OCI-LY7 (cell line): ENCODE measurements around the gene RBBP8NL. TPM values are rescaled to one million over a fixed set of nuclear protein-coding genes. Genes with fewer than 3 reads are reported as not detected.

Experiments
- BruUV-seq: library from RNA; stranded (reverse); fragments of 400-500 nt; replicated peaks from 2 replicates; lab custom pipeline; 2021; lab: Mats Ljungman, UMichigan
- CTCF ChIA-PET: fragments of 300-600 bp; sonication (Branson Sonifier 250); formaldehyde crosslinking; loops from one replicate; lab custom pipeline; 2022; ENCODE audit warnings: antibody characterized with exemption; ENCODE audit not compliant: unreplicated experiment; lab: Charles Lee
- POLR2A ChIA-PET: fragments of 300-600 bp; sonication (Branson Sonifier 250); formaldehyde crosslinking; loops from one replicate; lab custom pipeline; 2022; ENCODE audit warnings: antibody characterized with exemption; lab: Charles Lee
- DNase-seq: peaks from one replicate; pipeline ENCODE4 v3.0.0-alpha.2; 2015; ENCODE audit warnings: low spot score
- H2AFZ ChIP-seq: fragments of 200-600 bp; sonication (generic), shearing (Covaris generic); 2 replicates; pipeline ENCODE4 v1.6.1; 2014; ENCODE audit warnings: mild to moderate bottlenecking, antibody characterized with exemption, low read length, moderate library complexity
- H3K27ac ChIP-seq: fragments of 200-600 bp; sonication (generic); 2 replicates; pipeline ENCODE4 v1.5.1; 2014; ENCODE audit warnings: mixed run types, low read depth, mild to moderate bottlenecking, moderate library complexity, low read length, inconsistent platforms; ENCODE audit not compliant: poor library complexity, severe bottlenecking
- H3K36me3 ChIP-seq: fragments of 200-600 bp; sonication (generic); 2 replicates; pipeline ENCODE4 v1.6.1; 2014; ENCODE audit warnings: mild to moderate bottlenecking, antibody characterized with exemption, low read length, moderate library complexity, mixed read lengths; ENCODE audit not compliant: insufficient read depth
- H3K4me1 ChIP-seq: fragments of 200-600 bp; sonication (generic); 2 replicates; pipeline ENCODE4 v1.5.1; 2014; ENCODE audit warnings: mild to moderate bottlenecking, low read length; ENCODE audit not compliant: insufficient read depth, poor library complexity, severe bottlenecking
- H3K4me2 ChIP-seq: fragments of 200-600 bp; sonication (generic); 2 replicates; pipeline ENCODE4 v1.6.1; 2014; ENCODE audit warnings: mild to moderate bottlenecking, low read length
- H3K4me3 ChIP-seq: fragments of 200-600 bp; sonication (generic); 2 replicates; pipeline ENCODE4 v1.5.1; 2014; ENCODE audit warnings: mild to moderate bottlenecking, low read depth, low read length; ENCODE audit not compliant: poor library complexity, severe bottlenecking
- H3K79me2 ChIP-seq: fragments of 200-600 bp; sonication (generic); 2 replicates; pipeline ENCODE4 v1.6.1; 2016; ENCODE audit warnings: low read depth, mild to moderate bottlenecking, low read length, moderate library complexity, mixed read lengths; ENCODE audit not compliant: insufficient read depth
- H3K9me2 ChIP-seq: fragments of 200-600 bp; sonication (generic); 2 replicates; pipeline ENCODE4 v1.6.1; 2016; ENCODE audit warnings: mild to moderate bottlenecking, low read length, mixed read lengths; ENCODE audit not compliant: insufficient read depth
- H3K9me3 ChIP-seq: fragments of 200-600 bp; sonication (generic); 2 replicates; pipeline ENCODE4 v1.6.1; 2014; ENCODE audit warnings: mild to moderate bottlenecking, mixed run types, low read length, mixed read lengths
- H4K20me1 ChIP-seq: fragments of 200-600 bp; sonication (generic); 2 replicates; pipeline ENCODE4 v1.6.1; 2014; ENCODE audit warnings: mild to moderate bottlenecking, antibody characterized with exemption, low read length, moderate library complexity, mixed read lengths; ENCODE audit not compliant: insufficient read depth
- EZH2phosphoT487 ChIP-seq: fragments of 200-600 bp; sonication (generic); IDR thresholded peaks from 2 replicates; pipeline ENCODE4 v1.6.1; 2018; ENCODE audit warnings: low read depth, borderline replicate concordance, mild to moderate bottlenecking, mixed run types, antibody characterized with exemption, low read length, moderate library complexity, mixed read lengths
- intact Hi-C: fragments of 100-400 bp; cut with micrococcal nuclease; formaldehyde crosslinking; loops from one replicate; pipeline ENCODE4 v1.10.0; 2022; ENCODE audit not compliant: unreplicated experiment
- total RNA-seq, 2 experiments: library from RNA; depleted of rRNA in 1 of 2; stranded (reverse); fragments of >200 nt in 1 of 2; shearing (Covaris generic) in 1 of 2; gene quantifications; 2 replicates each; pipeline ENCODE4 v1.2.3, GENCODE V29; 2014 to 2022
- TF ChIP-seq, protein P1 (sequence below): fragments of 200-600 bp; sonication (generic); conservative IDR thresholded peaks from 2 replicates; pipeline ENCODE4 v1.5.1; 2014; ENCODE audit warnings: mild to moderate bottlenecking, antibody characterized with exemption, low read length, moderate library complexity, mixed read lengths

Gene RBBP8NL
- total RNA-seq, 2 experiments from 2014 or later: not detected

- peaks cover 48% of the 10 kb centered on the region for H3K36me3 ChIP-seq
- no peak overlapping the region for H2AFZ ChIP-seq
- no peak overlapping the region for H3K4me3 ChIP-seq
- BruUV-seq: no TSS peak
- DNase-seq: no peak
- H3K4me1 ChIP-seq: peaks cover 19% of the 10 kb centered on the region
- no peaks in the 10 kb centered on the region for H3K9me2 ChIP-seq
- TF ChIP-seq, protein P1, sequence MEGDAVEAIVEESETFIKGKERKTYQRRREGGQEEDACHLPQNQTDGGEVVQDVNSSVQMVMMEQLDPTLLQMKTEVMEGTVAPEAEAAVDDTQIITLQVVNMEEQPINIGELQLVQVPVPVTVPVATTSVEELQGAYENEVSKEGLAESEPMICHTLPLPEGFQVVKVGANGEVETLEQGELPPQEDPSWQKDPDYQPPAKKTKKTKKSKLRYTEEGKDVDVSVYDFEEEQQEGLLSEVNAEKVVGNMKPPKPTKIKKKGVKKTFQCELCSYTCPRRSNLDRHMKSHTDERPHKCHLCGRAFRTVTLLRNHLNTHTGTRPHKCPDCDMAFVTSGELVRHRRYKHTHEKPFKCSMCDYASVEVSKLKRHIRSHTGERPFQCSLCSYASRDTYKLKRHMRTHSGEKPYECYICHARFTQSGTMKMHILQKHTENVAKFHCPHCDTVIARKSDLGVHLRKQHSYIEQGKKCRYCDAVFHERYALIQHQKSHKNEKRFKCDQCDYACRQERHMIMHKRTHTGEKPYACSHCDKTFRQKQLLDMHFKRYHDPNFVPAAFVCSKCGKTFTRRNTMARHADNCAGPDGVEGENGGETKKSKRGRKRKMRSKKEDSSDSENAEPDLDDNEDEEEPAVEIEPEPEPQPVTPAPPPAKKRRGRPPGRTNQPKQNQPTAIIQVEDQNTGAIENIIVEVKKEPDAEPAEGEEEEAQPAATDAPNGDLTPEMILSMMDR: no peak
- TF ChIP-seq EZH2phosphoT487: no peak
- no peak overlapping the region for H3K27ac ChIP-seq
- POLR2A ChIA-PET: no interaction called here
- peaks cover 25% of the 10 kb centered on the region for H4K20me1 ChIP-seq
- H3K4me2 ChIP-seq: no peak overlapping the region
- H3K9me3 ChIP-seq: no peaks in the 10 kb centered on the region
- CTCF ChIA-PET: no interaction called here
- H3K79me2 ChIP-seq: peaks cover 24% of the 10 kb centered on the region
- intact Hi-C loops: no loop called here
Observed at GRCh38 chr20:62392077-62392418, 35.3 kb downstream of the RBBP8NL start.

DNA sequence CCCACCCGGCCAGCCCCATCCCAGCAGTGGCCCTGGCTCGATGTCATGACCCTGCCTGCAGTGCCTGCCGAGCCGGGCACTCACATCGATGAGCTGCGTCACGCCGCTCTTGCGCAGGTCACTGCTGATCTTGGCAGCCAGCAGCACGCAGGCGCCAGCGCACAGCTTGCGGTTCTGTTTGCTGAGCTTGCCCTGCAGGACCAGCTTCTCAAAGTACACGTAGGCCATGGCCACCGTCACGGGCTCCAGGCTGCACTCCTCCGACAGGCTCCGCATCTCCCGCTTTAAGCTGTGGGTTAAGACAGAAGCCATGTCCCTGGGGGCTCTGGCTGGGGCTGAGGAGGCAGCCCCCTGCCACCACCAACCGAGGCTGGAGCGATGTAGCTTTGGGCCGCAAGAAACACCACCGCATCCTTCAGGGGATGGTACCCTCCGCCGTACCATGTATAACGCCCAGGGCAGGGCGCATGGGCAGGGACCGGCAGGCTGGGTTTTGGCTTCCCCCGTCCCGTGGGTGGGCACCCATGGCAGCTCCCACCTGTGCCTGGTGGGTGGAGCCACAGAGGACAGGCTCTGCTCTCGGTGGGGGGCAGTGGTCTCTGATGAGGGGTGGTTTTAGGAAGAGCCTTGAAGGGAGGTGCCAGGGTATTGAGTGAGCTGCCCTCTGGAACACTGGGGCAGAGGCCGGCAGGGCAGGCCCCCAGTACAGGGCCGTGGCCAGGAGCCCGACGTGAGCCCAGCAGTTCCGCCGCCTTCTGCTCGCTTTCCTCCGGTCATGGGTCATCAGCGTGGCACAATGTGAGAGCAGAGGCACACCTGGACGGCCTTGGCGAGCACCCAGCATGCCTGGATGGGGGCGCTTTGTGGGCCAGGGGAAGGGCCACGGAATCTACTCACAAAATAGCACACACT is 35.9 kb downstream of the RBBP8NL start:
- Histone ChIP-seq H4K20me1 (peaks cover 25% of the 10 kb centered on the region), H3K4me1 (peaks cover 19% of the 10 kb centered on the region), H3K4me2 (no peak overlapping the region), H3K9me2 (no peaks in the 10 kb centered on the region), H3K9me3 (no peaks in the 10 kb centered on the region), H3K4me3 (no peak overlapping the region), H3K27ac (no peak overlapping the region), H3K36me3 (peaks cover 50% of the 10 kb centered on the region), H3K79me2 (peaks cover 28% of the 10 kb centered on the region), H2AFZ (no peak overlapping the region)
- POLR2A ChIA-PET: no interaction called here
- intact Hi-C loops: no loop called here
- BruUV-seq: no TSS peak
- CTCF ChIA-PET: no interaction called here
- no peak for TF ChIP-seq EZH2phosphoT487
- TF ChIP-seq, protein P1: no peak
- no peak for DNase-seq
